Prostate gland (tissue), 2 donors: ENCODE measurements around the gene NUP210L. TPM values are rescaled to one million over a fixed set of nuclear protein-coding genes. Genes with fewer than 3 reads are reported as not detected.
"Not testable (repeated sequence)": the region's sequence is repeated elsewhere in the genome, so short reads cannot be mapped to it uniquely, and the experiment has no call there.

ENCODE experiments used
- DNase-seq: peaks from one replicate; pipeline ENCODE4 v3.0.0-alpha.2; 2019; ENCODE audit warnings: low spot score
- H3K27ac ChIP-seq, 2 donors: fragments of 200-600 bp; sonication (generic); 2 replicates each; pipeline ENCODE4 v1.5.1; 2017 to 2019
- H3K27me3 ChIP-seq: fragments of 200-600 bp; sonication (generic); replicated peaks from 2 replicates; pipeline ENCODE4 v1.5.1; 2019; ENCODE audit not compliant: insufficient read depth
- H3K36me3 ChIP-seq, 2 donors: fragments of 200-600 bp; sonication (generic); 1 replicate in 1 of 2; 2 replicates in 1 of 2; pipeline versions ENCODE4 v1.5.1 to v1.8.1; 2017 to 2019
- H3K4me1 ChIP-seq: fragments of 200-600 bp; sonication (generic); replicated peaks from 2 replicates; pipeline ENCODE4 v1.5.1; 2019
- H3K4me3 ChIP-seq, 2 donors: fragments of 200-600 bp; sonication (generic); 2 replicates each; pipeline ENCODE4 v1.5.1; 2017 to 2019
- H3K9me3 ChIP-seq: fragments of 200-600 bp; sonication (generic); 2 replicates; pipeline ENCODE4 v1.5.1; 2017
- POLR2A ChIP-seq: fragments of 450-650 bp; IDR thresholded peaks from one replicate; pipeline ENCODE4 v1.6.1; 2016; ENCODE audit warnings: antibody characterized with exemption, mild to moderate bottlenecking
- POLR2AphosphoS5 ChIP-seq: sonication (generic); formaldehyde crosslinking; IDR thresholded peaks from one replicate; pipeline ENCODE4 v1.6.1; 2017; ENCODE audit warnings: antibody characterized with exemption
- WGBS: methylation state at CpG from one replicate; pipeline ENCODE4 v1.1.5; 2018; 5-methylcytosine and 5-hydroxymethylcytosine counted together
- intact Hi-C: fragments of 100-400 bp; cut with DNase I; formaldehyde crosslinking; loops from one replicate; pipeline ENCODE4 v1.14.2; 2022
- total RNA-seq, 2 donors: library from RNA; depleted of rRNA; stranded (reverse); fragments of >200 nt; gene quantifications; one replicate each; pipeline ENCODE4 v1.1.0, GENCODE V29; 2016
- TF ChIP-seq, protein P1 (sequence below), 4 experiments: fragments of 200-600 bp in 2 of 4; fragments of 450-650 bp in 2 of 4; sonication (generic) in 2 of 4; IDR thresholded peaks; 1 replicate in 3 of 4; 2 replicates in 1 of 4; pipeline ENCODE4 v1.5.1; 2016 to 2019; ENCODE audit warnings: antibody characterized with exemption in 4 of 4, mild to moderate bottlenecking in 2 of 4, moderate library complexity in 2 of 4

NUP210L gene
- total RNA-seq, 2 donors from 2014 or later, result 0.05 to 5.7 TPM

- H3K4me3 ChIP-seq, result no peak overlapping the region
- TF ChIP-seq, protein P1, sequence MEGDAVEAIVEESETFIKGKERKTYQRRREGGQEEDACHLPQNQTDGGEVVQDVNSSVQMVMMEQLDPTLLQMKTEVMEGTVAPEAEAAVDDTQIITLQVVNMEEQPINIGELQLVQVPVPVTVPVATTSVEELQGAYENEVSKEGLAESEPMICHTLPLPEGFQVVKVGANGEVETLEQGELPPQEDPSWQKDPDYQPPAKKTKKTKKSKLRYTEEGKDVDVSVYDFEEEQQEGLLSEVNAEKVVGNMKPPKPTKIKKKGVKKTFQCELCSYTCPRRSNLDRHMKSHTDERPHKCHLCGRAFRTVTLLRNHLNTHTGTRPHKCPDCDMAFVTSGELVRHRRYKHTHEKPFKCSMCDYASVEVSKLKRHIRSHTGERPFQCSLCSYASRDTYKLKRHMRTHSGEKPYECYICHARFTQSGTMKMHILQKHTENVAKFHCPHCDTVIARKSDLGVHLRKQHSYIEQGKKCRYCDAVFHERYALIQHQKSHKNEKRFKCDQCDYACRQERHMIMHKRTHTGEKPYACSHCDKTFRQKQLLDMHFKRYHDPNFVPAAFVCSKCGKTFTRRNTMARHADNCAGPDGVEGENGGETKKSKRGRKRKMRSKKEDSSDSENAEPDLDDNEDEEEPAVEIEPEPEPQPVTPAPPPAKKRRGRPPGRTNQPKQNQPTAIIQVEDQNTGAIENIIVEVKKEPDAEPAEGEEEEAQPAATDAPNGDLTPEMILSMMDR (IDR thresholded peaks at IDR 0.05), result no peak
- no peak for TF ChIP-seq POLR2A
- TF ChIP-seq POLR2AphosphoS5, result no peak
- H3K9me3 ChIP-seq, result no peaks in the 10 kb centered on the region
- 61% methylated on average over 3 of the region's 3 CpGs for WGBS
- H3K36me3 ChIP-seq, result no peaks in the 10 kb centered on the region
- no peak for DNase-seq
- intact Hi-C loops, result no loop called here
- no peak overlapping the region for H3K27ac ChIP-seq
- no peaks in the 10 kb centered on the region for H3K4me1 ChIP-seq
- no peaks in the 10 kb centered on the region for H3K27me3 ChIP-seq
These were observed 50.3 kb downstream of the NUP210L start for GRCh38 chr1:154104433-154105082.

GRCh38 chr1:154100141-154100540, 54.7 kb downstream of the NUP210L start:
- WGBS, result 94% methylated on average over 5 of the region's 5 CpGs
- intact Hi-C loops, result not testable (repeated sequence)

GRCh38 chr1:154097873-154098272, 57.0 kb downstream of the NUP210L start:
- intact Hi-C loops, result no loop called here
- WGBS, result 49% methylated on average over 2 of the region's 2 CpGs
- no peak overlapping the region for H3K27ac ChIP-seq

More at GRCh38 chr1:154100141-154100540, 54.7 kb downstream of the NUP210L start:
- H3K9me3 ChIP-seq, H3K36me3 ChIP-seq, H3K27ac ChIP-seq, H3K4me1 ChIP-seq, H3K4me3 ChIP-seq, H3K27me3 ChIP-seq, DNase-seq: not testable (repeated sequence)

DNA sequence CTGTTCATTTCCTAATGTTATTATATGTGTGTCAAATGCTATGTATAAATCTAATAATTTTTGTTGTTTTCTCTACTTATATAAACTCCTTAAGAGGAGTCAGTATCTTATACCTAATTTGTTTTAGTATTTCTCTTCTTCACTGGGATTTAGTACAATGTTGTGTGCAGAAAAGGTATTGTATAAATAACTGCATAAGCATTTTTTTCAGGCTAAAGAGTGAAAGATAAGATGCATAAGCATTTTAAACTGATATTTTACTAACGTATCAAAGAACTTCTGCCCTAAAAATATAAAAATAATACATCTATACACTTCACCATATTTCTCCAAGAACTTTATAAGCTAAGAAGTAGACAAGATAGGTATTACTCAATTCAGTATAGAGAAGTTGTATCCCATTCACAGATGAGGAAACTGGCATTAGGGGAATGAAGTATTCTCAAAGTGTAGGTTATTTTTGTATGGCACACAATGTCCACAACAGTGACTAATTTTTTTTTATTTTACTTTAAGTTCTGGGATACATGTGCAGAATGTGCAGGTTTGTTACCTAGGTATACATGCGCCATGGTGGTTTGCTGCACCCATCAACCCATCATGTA, 59.3 kb downstream of the NUP210L start:
- H3K27ac ChIP-seq, result no peak overlapping the region
- no peak overlapping the region for H3K4me3 ChIP-seq
- WGBS, result 69% methylated on average over 2 of the region's 2 CpGs
- no peak for DNase-seq
- intact Hi-C loops, result no loop called here
- TF ChIP-seq POLR2A (no peak), POLR2AphosphoS5 (no peak)
- TF ChIP-seq, protein P1 (IDR thresholded peaks at IDR 0.05), result no peak
- no peaks in the 10 kb centered on the region for H3K9me3 ChIP-seq
- H3K4me1 ChIP-seq, result no peaks in the 10 kb centered on the region
- no peaks in the 10 kb centered on the region for H3K27me3 ChIP-seq
- no peaks in the 10 kb centered on the region for H3K36me3 ChIP-seq

More at GRCh38 chr1:154097873-154098272, 57.0 kb downstream of the NUP210L start:
- Histone ChIP-seq H3K36me3 (no peaks in the 10 kb centered on the region), H3K4me3 (no peak overlapping the region), H3K9me3 (no peaks in the 10 kb centered on the region), H3K27me3 (no peaks in the 10 kb centered on the region), H3K4me1 (no peaks in the 10 kb centered on the region)
- no peak for DNase-seq
- TF ChIP-seq, protein P1 (IDR thresholded peaks at IDR 0.05), result no peak
- no peak for TF ChIP-seq POLR2AphosphoS5

DNA sequence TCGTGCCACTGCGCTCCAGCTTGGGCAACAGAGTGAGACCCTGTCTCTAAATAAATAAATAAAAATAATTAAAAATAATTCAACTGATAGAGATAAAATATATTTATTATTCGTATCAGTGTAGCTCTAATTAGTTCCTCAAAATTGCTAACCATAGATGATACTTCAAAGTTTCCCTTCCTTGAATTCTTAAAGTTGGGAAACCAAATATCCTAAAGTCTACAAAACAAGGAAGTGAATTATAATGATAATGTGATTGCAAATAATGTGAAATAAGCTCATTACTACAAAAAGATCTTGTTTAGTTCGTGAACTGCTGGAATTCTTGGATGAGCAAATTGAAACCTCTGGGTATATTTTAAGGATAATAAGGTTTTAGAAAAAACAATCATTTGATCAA, 60.5 kb downstream of the NUP210L start:
- Histone ChIP-seq H3K27ac (no peak overlapping the region), H3K4me3 (no peak overlapping the region), H3K27me3 (no peaks in the 10 kb centered on the region), H3K9me3 (no peaks in the 10 kb centered on the region), H3K36me3 (no peaks in the 10 kb centered on the region), H3K4me1 (no peaks in the 10 kb centered on the region)
- 82% methylated on average over 4 of the region's 4 CpGs for WGBS
- no peak for DNase-seq
- TF ChIP-seq POLR2A, result no peak
- TF ChIP-seq POLR2AphosphoS5, result no peak
- TF ChIP-seq, protein P1 (IDR thresholded peaks at IDR 0.05), result no peak
- intact Hi-C loops, result no loop called here
